Body of pancreas (tissue), 4 donors: ENCODE results near the gene GMFB.

Experiments used
- CTCF ChIP-seq, 7 experiments: fragments of 450-650 bp in 4 of 7; fragments of 200-600 bp in 3 of 7; sonication (generic) in 3 of 7; IDR thresholded peaks; one replicate each; pipeline ENCODE4 v1.5.1; 2016 to 2019; ENCODE audit warnings: antibody characterized with exemption in 7 of 7
- POLR2A ChIP-seq, 3 donors: fragments of 450-650 bp; IDR thresholded peaks; one replicate each; pipeline ENCODE4 v1.6.1; 2016; ENCODE audit warnings: antibody characterized with exemption in 3 of 3, mild to moderate bottlenecking in 2 of 3

GRCh38 chr14:54447231-54447692, 41.5 kb downstream of the GMFB start:
- no peak for TF ChIP-seq POLR2A (IDR thresholded peaks at IDR 0.05)
- TF ChIP-seq CTCF (IDR thresholded peaks at IDR 0.05) = no peak
